GM19397 (cell line): ENCODE data around the gene TPM2.

Experiments
- ATAC-seq: cut with Tn5 transposase; IDR thresholded peaks from one replicate; pipeline ENCODE4 v1.9.1; 2021; ENCODE audit warnings: mild to moderate bottlenecking, moderate library complexity; ENCODE audit not compliant: unreplicated experiment

TPM2 gene

DNA sequence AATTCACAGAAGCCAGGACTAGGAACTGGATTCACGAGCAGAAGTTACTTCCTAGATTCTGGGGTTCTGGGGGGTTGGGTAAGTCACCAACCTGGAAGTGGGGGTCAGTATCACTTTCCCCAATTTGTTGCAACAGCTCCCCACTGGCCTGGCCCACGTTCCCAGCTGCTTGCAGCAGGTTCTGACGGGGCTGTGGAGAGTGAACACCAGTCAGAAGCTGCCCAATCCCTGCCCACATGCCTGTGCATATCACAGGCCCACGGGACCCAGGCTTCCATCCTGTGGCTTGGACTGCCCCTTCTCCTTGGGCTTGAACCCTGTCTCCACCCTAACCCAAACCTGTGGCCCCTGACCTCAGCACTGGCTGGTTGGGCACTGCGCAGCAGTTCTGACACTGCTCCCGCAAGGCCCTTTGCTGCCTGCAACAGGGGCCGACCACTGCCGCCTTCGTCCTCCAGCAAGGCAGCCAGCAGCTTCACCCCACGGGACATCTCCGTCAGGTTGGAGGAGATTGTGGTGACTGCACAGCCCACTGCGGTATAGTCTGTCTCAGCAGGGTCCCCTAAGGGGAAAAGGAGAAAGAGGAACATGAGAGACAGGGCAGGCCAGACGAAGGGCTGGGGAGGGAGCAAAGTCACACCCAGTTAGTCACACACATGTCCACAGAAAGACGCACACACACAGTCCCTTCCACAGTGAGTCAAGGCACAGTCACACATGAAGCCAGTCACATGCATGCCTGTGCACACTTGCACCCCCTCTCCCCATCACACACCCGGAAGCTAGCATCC lies 29.2 kb upstream of the TPM2 start:
- no peak for ATAC-seq

DNA sequence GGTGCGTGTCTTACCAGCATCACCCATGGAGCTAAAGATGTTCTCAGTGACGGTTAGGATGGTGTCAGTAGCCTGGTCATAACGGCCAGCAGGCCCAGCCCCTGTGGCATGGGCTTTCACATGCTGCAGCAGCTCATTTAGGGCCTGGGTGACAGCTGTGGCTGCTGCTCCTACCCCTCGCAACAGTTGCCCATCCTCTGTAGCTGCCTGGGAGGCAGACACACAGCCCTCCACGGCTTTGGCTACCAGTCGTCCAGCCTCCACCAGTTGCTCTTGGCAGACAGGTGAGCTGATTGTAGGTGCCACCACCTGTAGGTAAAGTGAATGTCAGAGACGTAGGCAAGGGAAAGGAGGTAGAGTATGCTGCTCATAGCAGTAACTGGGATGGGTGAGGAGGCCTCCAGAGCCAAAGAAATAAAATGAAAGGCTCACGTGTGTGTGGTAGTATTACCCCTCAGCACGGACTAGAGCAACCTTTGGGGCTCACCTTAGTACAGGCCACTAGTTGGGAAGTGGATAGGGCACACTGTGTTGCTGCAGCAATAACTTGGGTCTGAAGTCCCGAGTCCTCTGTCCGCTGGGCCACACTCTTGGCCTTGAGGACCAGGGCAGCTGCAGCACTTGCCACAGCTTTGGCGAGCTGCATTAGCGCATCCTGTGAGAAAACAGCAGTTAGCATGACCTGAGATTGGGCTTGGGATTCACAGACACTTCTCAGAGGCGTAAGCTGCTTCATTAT lies 27.6 kb upstream of the TPM2 start:
- no peak for ATAC-seq

DNA sequence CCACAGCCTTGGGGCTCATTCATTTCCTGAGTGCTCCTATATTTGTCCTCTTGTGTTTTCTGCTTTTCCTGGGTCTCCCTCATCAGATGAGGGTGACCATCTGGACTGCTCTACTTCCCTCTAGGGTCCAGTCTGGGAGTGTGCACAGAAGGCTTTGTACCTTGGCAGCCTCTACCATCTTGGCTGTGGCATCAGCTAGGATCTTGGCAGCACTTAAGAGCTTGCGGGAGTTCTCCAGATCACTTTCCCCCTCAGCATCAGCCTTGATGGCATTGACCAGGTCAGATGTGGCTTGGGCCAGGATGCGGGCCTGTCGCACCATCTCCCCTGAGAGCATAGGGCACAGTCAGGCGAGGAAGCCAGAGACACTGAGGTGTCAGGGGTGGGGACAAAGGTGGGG lies 26.5 kb upstream of the TPM2 start:
- ATAC-seq: no peak

DNA sequence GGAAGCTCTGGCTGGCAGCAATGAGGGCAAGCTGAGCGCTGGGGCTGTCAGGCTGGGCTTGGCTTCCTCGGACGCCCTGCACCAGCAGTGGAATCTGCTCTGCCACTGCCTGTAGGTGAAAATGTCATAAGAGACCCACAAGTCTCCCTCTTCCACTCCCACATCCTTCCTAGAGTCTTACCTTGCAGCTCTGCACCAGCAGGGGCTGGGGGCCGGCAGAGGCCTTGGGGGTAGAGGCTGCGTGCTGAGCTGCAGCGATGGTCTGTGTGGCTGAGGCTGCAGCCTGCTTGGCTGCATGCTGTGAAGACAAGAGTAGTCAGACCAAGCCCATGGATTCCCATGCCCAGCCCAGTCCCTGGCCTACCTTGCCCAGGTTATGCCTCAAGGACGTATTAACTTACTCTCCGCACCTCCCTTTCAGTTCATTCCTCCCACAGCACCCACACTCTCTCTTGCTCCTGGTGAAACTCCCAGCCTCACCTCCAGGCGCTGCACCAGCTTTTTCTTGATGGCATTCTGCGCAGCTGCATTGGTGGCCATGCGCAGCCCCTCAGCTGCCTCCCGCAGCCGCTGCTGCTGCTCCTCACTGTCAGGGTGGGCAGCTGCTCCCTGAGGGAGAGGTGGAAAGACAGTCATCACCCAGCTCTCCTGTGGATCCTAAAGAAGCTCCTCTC lies 25.0 kb upstream of the TPM2 start:
- ATAC-seq: no peak

DNA sequence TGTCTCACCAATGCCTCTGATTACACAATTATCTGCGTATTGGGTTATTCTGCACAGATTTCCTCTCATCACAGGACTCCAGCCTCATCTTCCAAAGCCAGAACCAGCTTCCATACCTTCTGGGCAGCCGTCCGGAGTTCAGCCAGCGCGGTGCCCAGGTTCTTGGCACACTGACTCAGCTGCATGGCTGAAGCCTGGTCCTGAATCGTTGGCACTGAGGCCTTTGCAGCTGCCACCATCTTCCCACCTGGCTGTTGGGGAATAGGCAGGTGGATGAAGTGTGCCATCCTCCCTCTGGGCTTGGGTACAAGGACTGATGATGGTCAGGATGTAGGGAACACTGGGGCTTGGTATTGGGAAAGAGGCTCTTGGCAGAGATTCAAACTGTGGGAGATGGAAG lies 24.4 kb upstream of the TPM2 start:
- no peak for ATAC-seq

DNA sequence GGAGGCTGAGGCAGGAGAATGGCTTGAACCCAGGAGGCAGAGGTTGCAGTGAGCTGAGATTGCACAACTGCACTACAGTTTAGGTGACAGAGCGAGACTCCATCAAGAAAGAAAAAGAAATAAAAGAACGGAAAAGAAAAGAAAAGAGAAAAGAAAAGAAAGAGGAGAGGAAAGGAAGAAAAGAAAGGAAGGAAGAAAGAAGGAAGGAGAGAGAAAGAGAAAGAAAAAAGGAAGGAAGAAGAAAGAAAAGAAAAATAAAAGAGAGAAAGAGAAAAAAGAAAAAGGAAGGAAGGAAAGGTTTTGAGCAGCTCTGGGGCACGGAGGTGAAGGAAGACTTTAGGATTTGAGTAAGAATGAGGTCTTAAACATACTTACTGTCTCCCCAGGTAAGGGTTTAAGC lies 23.9 kb upstream of the TPM2 start:
- no peak for ATAC-seq

DNA sequence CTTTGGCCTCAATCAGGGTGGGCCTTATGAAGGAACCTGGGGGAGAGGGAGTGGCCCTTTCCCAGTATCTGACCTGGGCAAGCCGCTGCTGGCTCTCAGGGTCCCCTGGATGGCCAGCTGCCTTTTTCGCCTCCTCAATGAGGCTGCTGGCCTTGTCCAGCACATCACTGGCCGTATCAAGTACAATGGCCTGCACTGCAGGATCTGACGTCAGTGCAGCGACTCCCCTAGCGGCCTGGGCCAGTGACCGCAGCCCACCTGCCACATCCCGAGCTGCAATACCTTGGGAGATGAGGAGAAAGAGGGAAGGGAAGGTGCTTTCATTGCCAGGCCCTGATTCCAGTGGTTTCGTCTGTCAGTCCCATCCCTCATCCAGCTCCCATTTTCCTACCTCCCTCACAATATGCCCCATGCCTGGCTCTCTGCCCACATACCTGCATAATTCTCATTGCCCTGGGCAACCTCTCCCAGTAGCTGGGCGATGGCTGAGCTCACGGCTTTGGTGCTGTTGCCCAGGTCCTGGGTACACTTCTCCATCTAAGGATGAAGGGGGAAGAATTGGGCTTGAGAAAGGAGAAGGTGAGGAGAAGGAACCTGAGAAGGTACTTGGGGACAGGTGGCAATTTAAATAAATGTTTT lies 23.2 kb upstream of the TPM2 start:
- no peak for ATAC-seq

DNA sequence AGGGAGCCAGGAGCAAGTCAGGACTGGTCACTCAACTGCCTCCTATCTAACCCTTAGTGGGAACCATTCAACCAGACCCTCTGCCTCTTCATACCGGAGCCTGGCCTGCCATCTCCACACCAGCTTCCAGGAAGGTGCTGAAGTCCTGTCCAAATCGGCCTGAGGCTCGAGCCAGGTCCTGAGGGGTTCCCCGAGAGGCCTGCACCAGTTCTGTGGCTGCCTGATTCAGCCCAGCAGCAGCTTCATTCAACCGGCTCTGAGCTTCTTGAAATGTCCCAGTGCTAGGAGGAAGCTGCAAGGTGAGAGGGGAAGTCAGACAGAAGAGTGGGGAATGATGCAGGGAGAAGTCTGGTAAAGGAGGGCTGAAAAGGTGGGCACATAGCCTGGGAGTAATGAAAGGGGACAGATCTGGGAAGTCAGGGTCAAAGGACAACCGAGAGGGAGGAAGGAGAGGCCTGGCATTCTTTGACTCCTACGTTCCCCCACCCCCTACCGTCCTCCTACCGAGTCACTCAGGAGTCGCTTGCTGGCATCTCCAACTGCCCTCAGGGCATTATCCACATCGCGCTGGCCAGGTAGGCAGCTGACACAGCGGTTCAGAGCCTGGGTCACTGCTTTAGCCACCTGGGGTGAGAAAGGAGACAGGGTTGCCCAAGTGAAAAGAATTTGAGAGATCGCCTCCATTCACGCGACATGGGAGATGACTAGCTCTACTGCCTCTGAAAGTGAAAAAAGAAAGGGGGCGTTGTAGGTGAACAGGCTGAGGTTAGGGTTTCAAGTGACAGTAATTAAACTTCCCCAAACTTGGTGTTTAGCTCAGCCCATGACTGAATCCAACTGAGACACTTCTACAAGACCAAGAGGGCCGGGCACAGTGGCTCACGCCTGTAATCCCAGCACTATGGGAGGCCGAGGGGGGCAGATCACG lies 22.0 kb upstream of the TPM2 start:
- ATAC-seq: no peak

DNA sequence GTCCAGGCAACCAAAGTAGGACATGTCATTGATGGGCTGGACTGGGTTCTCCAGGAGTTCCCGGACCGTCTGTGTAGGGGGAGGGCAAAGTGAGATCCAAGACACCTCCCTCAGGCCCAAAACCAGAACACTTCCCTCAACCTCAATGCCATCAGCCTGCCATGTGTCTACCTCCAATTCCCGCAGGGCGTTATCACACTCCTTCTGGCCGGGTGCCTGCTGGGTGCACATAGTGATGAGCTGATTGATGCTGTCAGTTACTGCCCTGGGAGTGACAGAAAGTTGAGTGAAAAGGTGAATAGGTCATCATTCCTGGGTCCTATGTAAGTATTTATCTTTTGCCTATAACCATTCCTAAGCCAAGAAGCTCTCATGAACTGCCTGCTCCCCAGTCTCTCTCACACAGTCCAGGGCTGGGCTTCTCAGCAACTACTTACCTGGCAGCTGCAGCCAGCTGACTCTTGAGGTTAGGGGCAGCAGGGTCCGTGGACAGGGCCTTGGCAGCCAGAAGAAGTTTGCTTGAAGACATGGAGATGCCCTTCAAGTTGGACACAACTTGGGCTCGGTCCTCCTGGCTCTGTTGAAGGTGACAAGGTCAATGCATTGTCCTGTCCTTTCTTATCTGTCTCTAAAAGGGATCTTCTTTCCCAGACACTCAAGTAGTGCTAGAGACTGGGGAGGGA lies 21.2 kb upstream of the TPM2 start:
- ATAC-seq: no peak

DNA sequence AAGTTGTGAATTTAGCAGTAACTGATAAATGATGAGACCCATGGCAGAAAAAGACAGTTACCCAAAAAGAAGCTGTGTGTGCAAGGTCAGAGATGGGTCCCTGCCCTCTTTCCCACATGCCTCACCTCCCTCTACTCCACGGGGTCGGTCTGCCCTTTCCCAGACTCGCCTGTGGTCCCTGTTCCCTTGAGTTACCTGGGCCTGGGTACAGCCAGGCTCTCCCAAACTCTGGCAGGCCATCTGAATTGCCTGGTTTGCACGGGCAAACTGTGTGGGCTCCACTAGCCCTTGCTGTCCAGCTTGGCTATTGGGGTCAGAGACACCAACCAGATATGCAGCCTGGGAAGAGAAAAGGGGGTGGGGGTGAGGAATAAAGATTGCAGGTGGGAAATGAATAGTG lies 18.4 kb upstream of the TPM2 start:
- no peak for ATAC-seq

DNA sequence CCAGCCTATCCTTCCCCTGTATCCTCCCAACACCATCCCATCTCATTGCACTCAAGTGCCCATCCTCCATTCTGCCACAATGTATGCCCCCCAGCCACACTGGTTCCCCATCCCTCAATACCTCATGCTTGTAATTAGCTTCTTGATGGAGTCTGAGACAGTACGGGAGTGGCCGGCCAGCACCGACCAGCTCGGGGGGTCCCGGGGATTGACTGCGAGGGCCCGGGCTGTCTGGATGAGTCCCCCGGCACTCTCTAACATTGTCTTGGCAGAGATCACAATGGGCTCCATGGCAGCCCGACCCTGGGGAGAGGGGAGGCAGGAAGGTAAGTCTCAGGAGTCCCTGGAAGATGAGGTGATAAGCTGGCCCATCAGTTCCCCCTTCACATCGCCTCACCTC lies 17.2 kb upstream of the TPM2 start:
- ATAC-seq: no peak

DNA sequence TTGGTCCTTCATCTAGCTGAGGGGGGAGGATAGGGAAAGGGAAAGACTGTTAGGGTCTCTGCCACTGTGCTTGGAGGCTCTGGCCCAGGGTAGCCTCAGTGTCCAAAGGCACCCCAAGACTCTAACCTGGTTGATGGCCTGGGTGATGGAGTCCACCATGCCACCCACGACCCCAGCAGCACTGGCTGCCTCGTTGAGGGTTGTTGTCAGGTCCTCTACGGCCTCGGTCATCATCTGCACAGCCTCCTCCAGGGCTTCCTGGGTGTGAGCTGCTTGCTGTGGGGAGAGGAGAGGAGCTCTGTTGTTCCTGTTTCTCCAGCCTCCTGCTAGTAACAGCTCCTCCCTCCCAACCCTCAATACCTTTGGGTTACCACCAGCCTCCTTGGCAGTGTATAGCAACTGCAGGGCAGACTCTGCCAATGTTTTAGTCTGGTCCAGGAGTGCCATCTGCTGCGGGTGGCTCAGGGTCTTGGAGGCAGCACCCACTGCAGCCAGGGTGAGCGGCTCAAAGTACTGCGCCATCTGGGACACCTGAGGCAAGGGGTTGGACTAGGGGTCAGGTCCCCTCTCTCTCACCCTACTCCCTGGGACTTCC lies 16.2 kb upstream of the TPM2 start:
- no peak for ATAC-seq

DNA sequence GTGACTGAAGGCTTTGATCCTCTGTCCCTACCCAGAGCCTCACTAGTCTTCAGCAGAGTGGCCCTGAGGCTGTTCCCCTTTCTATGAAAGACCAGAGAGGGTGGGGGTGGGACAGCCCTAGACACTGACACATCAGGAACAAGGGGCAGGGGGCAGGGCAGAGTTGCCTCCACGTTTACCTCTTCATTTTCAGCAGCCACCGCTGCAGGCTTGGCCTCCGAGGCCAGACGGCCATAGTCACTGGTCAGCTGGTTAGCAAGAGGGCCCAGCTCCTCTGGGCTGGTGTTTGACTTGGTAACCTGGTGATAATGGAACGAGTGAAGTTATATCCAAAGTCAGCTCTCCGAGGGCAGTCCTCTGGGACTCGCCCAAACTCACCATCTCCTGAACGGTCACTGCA lies 15.6 kb upstream of the TPM2 start:
- ATAC-seq: no peak

DNA sequence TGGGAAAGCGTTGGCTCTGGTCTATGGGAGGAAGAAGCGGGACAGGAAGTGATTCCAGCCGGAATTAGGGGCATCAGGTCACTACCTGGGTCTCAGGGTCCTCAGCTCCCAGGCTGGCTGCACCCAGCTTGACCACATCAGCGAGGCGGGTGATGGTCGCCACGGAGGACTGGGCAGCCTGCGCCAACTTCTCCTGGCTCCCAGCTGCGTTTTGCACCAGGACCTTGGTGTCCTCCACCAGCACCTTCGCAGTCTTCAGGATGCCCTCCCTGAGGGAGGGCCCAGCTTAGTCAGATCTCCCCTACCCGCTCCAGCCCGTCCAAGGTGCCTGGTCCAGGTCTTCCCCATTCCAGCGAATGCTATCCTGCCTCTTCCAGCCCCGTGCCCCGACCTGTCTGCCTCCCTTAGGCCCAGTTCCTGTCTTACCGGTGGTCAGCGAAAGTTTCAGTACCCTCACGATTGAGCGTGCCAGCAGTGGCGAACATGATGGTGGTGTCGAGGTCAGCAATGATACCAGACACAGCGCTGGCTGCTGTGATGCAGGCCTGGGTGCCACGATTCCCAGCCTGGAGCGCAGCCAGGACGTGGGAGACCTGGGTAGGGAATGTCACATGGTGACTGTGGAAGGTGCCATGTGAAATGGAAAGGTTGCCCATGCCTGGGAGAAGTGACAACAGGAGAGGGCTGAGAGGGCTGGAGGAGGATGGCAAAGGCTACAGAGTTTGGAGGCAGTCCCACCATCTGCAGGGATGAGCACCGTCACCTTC lies 14.4 kb upstream of the TPM2 start:
- no peak for ATAC-seq

DNA sequence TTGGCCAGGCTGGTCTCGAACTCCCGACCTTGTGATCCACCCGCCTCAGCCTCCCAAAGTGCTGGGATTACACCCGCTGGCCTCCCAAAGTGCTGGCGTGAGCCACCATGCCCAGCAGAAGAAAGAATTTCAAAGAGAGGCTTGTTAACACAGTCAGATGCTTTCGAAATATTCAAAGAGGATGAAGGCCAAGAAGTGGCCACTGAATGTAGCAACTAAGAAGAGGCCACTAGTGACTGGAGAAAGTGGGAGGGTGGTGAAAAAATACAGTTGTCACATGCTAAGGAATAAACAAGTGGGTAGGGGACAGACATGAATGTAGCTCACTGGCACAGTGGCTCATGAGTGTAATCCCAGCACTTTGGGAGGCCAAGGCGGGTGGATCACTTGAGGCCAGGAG lies 13.0 kb upstream of the TPM2 start:
- ATAC-seq: no peak

DNA sequence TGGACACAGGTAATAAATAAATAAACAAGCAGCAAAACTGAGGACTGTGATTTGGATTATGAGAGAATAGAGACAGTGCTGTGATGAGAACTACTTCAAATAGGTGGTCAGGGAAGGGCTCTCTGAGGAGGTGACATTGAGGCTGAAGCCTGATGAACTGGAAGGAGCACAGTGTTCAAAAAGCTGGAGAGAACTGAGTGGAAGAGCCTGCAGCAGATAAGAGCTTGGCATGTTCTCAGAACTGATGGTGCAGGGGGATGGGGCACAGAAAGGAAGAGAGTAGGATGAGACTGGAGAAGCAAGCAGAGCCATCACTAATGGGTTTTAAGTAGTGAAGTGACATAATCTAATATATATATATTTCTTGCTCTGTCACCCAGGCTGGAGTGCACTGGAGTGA lies 11.2 kb upstream of the TPM2 start:
- no peak for ATAC-seq

DNA sequence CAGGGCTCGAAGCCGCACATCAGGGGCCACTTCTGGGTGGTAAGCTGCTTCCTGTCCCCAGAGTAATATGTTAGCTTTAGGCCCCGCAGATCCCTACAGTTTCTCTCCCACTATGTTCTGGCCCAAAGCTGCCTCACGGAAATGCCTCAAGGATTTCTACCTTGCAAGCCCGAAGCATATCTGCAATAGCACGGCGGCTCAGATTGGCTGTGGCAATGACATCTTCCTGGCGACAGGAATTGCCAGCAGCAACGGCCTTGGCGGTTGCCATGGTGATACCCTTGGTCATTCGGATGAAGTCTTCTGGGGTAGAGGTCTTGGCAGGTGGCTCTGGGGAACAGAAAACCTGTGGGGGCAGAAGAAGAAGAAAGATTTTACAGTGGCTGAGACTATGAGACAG lies 10.3 kb upstream of the TPM2 start:
- no peak for ATAC-seq

DNA sequence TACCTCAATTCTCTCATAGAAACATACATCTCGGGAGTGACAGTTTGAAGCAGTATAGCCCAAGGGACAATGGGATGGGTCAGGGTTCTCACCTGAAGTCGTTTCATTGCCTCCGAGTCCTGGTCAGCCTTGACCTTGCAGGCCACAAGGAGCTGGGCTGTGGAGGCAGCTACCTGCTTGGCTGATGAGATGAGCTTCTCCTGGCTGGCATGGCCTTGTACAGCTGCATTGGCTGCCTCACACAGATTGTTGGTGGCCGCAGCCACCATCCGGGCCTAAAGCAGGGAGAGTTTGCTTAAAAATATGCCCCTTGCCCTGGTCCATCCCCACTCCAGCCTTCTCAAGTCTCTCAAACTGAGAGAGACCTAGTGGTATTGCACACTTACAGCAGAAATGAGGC lies 8.5 kb upstream of the TPM2 start:
- ATAC-seq: no peak

DNA sequence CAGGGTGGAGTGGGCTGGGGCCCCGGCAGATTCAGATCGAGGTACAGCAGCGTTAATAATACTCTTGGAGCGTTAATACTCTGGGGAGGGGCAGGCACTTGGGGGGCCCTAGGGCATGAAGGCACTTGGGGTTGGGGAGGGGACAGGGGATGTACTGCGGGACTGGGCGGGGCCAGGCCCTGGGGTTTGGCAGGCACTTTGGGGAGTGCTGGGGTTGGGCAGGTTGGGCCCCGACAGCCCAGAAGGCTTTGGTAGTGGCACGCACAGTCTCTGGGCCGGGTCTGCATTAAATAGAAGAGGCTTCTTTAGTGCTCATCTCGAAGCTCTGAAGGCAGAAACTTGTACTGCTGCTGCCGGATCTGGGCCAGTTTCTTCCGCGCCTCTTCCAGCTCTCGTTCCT lies 7.8 kb upstream of the TPM2 start:
- ATAC-seq: no peak
